DOHH2 (cell line): ENCODE results near the gene FAR2.

Experiments
- EZH2phosphoT487 ChIP-seq: fragments of 200-600 bp; sonication (generic); IDR thresholded peaks from 2 replicates; pipeline ENCODE4 v1.6.1; 2017; ENCODE audit warnings: borderline replicate concordance, mild to moderate bottlenecking, antibody characterized with exemption, low read length, moderate library complexity, mixed read lengths
- TF ChIP-seq, protein P1 (sequence below): fragments of 200-600 bp; sonication (generic); IDR thresholded peaks from one replicate; pipeline ENCODE4 v1.5.1; 2014; ENCODE audit warnings: antibody characterized with exemption, mild to moderate bottlenecking, low read depth, low read length; ENCODE audit not compliant: poor library complexity, severe bottlenecking

DNA sequence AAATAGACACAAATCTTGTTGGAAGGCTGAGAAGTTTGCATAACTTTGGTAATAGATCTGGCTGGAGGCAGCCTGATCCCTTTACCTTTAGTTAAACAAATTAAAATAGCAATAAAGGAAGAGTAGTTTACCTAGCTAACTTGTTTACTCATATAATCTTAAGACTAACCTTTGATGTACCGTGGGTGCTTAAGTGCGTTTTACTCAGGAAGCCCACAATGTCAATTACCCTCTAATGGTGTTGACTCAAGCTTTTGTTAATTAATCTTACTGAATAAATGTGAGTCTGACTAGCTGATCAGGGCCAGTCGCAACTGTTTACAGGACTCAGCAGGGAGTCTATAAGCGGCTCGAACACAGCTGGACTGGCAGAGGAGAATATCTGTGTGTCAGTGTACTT is 51.5 kb downstream of the FAR2 start:
- TF ChIP-seq, protein P1, sequence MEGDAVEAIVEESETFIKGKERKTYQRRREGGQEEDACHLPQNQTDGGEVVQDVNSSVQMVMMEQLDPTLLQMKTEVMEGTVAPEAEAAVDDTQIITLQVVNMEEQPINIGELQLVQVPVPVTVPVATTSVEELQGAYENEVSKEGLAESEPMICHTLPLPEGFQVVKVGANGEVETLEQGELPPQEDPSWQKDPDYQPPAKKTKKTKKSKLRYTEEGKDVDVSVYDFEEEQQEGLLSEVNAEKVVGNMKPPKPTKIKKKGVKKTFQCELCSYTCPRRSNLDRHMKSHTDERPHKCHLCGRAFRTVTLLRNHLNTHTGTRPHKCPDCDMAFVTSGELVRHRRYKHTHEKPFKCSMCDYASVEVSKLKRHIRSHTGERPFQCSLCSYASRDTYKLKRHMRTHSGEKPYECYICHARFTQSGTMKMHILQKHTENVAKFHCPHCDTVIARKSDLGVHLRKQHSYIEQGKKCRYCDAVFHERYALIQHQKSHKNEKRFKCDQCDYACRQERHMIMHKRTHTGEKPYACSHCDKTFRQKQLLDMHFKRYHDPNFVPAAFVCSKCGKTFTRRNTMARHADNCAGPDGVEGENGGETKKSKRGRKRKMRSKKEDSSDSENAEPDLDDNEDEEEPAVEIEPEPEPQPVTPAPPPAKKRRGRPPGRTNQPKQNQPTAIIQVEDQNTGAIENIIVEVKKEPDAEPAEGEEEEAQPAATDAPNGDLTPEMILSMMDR = no peak
- TF ChIP-seq EZH2phosphoT487 = no peak
